GM13977 (cell line): ENCODE data around the gene IRS1.
A peak's percentile ranks its signal among the peaks of the same experiment; 100 is the strongest.

ENCODE experiments used
- DNase-seq: peaks from one replicate; pipeline ENCODE4 v3.0.0; 2012; ENCODE audit warnings: low spot score
- in situ Hi-C: fragments of 300-500 bp; cut with MboI; formaldehyde crosslinking; loops from one replicate; pipeline ENCODE4 v1.12.0; 2022; ENCODE audit warnings: low sequenced_read_pairs, low pct_unique_long_range_greater_than_20kb, mixed read lengths, inconsistent platforms; ENCODE audit not compliant: unreplicated experiment
- TF ChIP-seq, protein P1 (sequence below): IDR thresholded peaks from 2 replicates; pipeline ENCODE4 v1.5.1; 2012; ENCODE audit warnings: mild to moderate bottlenecking, control low read depth; ENCODE audit not compliant: insufficient read depth; ENCODE audit errors: extremely low read depth, missing control alignments

IRS1 gene

DNA sequence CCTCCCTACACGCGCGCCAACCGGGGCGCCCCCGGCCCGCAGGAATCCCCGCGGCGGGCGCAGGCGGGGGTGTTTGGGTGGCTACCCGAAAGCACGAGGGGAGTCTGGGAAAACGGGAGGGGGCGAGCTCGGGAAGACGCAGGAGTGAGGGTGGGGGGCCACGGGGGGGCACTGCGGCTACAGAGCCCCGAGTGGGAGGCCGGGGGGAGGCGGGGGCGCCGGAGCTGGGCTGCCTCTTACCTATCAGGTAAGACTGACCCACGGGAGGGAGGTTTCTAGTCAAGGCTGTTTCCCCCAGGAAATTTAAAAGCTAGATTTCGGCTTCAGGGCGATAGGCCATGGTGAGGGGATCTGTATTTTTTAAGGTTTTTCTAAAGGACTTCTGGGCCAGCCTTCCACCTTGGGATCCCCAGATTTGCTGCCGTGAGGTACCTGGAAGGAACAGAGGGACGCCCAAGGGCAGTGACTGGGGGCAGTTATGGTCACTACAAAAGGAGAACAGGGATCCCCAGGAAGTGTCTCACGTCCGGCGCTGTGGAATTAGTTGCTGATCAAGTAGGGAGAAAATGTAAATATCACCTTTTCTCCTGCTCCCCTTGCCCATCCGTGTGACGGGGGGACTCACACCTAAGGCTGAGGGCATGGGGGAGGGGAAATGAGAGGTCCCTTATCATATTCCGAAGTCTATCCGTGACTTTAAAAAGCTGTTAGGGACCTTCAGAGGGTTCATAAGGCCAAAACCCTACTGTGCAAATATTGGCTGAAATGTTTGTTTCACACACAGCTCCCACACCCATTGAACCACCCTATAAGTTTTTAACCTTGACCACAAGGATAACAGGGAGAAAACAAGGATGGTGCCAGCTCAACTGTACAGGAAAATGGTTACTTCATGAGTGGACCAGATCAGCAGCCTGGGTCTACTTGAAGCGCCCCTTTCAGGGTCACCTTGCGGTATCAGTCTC is 638 bp upstream of the IRS1 start:
- TF ChIP-seq, protein P1, sequence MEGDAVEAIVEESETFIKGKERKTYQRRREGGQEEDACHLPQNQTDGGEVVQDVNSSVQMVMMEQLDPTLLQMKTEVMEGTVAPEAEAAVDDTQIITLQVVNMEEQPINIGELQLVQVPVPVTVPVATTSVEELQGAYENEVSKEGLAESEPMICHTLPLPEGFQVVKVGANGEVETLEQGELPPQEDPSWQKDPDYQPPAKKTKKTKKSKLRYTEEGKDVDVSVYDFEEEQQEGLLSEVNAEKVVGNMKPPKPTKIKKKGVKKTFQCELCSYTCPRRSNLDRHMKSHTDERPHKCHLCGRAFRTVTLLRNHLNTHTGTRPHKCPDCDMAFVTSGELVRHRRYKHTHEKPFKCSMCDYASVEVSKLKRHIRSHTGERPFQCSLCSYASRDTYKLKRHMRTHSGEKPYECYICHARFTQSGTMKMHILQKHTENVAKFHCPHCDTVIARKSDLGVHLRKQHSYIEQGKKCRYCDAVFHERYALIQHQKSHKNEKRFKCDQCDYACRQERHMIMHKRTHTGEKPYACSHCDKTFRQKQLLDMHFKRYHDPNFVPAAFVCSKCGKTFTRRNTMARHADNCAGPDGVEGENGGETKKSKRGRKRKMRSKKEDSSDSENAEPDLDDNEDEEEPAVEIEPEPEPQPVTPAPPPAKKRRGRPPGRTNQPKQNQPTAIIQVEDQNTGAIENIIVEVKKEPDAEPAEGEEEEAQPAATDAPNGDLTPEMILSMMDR, result no peak
- in situ Hi-C loops, result loop anchor here (25.0 kb wide), 4 partner anchors 312 to 1138 kb away; no protein-coding TSS in a partner anchor
- peak; percentile 36 for DNase-seq

DNA sequence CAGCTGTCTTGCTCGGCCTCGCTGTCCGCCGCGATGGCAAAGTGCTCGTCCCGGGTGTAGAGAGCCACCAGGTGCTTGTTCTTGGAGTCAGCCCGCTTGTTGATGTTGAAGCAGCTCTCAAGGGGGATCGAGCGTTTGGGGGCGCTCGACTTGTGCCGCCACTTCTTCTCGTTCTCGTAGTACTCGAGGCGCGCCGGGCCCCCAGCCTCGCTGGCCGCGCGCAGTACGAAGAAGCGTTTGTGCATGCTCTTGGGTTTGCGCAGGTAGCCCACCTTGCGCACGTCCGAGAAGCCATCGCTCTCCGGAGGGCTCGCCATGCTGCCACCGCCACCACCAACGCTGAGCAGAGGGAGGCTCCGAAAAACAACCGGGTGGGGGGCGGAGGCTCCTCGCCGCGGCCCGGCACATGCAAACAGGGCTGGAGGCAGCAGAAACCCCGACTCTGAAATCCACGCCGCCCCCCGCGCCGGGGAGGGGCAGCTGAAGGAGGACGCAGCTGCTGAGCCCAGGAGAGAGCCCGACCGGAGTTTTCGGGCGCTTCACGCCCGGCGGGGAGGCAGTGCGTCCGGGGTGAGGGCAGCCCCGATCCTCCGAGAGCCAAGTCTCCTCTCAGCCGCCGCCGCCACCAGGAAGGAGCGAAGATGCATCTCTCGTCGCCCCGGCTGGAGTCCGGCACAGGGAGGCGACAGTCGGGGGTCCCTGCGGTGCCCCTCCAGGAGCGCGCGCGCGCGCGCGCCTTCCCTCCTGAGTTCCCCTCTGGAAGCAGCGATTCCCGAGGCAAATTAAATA is 1.0 kb downstream of the IRS1 start:
- TF ChIP-seq, protein P1, result peak; percentile 47
- DNase-seq, result peak; percentile 85
- in situ Hi-C loops, result no loop called here

DNA sequence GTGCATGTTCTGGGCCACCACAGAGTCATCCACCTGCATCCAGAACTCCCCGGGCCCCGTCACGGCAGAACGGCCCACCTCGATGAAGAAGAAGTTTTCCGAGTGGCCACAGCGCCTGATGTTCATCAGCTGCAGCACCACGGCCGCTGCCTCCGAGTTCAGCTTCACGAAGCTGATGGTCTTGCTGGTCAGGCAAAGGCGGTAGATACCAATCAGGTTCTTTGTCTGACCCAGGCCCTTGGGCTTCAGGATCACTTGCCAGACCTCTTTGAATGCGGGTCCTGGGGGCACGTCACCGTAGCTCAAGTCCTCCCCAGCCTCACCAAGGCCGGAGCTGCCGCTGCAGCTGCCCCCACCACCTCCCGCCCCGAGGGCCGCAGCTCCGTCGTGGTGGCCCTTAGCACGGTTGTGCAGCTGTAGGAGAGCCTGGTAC is 1.6 kb downstream of the IRS1 start:
- DNase-seq, result no peak
- TF ChIP-seq, protein P1, result no peak
- in situ Hi-C loops, result no loop called here

DNA sequence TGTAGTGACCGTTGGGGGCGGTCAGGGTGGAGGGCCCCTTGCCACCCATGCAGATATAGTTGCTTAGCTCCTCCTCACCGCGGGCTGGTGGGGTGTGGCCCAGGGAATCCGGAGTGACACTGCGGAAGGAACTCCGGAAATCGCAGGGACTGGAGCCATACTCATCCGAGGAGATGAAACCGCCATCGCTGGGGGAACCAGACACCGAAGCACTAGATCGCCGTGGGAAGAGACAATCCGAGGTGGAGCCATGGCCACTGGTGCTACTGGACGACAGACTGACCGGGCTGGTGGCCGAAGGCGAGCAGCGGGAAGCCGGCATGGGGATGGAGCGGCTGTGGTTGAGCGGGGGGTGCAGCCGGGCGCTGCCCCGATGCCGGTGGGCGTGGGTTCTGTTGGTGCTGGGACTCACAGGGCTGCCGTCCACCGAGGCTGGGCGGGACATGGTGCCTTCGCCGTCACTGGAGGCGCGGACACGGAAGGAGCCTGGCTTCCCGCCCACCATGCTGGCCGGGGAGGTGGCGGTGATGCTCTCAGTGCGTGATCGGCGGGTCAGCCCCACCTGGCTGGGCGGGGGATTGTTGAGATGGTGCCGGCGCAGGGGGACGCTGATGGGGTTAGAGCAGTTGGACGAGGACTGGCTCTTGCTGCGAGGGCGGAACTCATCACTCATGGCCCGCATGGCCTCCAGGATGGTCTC is 2.2 kb downstream of the IRS1 start:
- TF ChIP-seq, protein P1, result no peak
- no peak for DNase-seq
- in situ Hi-C loops, result no loop called here

DNA sequence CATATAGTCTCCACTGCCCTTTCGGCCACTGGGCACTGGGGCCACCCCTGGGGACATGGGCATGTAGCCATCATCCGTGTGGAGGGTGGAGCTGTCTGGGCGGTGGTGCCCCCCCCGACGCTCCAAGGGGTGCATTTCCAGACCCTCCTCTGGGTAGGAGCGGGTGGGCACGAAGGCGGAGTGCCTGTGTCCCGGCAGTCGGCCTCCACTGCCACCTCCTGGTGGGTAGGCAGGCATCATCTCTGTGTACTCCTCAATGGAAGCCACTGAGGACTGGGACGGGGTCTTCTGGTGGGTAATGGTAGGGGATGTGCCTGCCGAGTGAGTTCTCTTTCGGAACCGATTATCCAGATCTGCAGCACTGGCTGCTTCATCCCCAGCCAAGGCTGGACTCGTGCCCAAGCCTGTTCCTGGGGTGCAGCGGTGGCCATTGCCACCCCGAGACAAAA is 2.8 kb downstream of the IRS1 start:
- in situ Hi-C loops, result no loop called here
- TF ChIP-seq, protein P1, result peak; percentile 45
- DNase-seq, result peak; percentile 56
